EH (cell line): Measurements from ENCODE around the gene ANO6.
"Not testable (repeated sequence)": the region's sequence is repeated elsewhere in the genome, so short reads cannot be mapped to it uniquely, and the experiment has no call there.

ENCODE experiments used
- DNase-seq: peaks from one replicate; pipeline ENCODE4 v3.0.0-alpha.2; 2015; ENCODE audit warnings: low read depth

The ANO6 gene

DNA sequence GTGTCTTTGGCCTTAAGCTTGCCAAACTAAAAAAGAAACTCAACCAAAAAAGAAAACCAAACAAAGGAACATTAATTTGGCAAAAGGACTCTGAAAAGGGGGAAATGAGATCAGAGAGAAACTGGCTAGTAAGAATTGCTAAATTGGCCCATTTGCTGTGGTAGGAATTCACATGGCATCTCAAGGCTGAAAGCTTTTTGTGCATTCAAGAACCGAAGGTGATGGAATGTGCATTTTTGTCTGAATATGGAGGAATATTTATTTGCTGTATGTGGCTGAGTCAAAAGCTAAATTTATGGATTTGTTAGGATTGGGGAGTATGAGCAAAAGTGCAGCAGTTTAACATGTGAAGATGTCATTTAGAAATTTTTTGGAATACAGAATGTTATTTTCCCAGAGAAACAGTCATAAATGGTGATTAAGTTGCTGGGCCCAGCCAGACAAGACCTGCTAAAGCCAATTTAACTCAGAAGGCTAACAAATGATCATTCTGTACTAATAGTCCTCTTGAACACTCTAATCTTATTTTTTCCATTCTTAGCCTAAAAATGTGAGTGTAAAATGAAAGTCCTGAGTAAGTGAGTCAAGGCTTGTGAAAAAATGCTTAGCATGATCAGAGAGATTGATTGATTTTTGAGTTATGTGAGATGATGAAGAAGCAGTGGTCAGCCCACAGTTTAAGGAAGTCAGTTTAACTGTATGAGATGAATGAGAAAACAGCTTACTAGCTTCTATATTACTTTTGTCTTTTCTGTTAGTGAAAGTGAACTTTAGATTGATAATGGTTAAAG, 94.1 kb downstream of the ANO6 start:
- peak; percentile 93 for DNase-seq

DNA sequence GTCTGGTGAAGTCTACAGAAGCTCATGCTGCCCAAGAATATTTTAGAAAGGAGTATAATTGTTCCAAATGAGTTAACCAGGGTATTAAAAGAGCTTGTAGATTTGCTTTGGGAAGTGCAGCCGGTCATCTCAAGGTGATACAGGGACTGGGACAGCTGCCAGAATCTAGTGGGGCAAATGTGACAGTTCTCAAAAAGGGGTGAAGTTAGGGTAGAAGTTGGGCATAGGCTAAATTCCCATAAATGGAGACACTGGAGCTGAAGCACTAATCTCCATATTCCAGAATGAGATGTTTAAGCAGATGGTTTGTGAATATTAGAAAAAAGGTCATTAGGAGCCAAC, 94.7 kb downstream of the ANO6 start:
- DNase-seq: no peak

DNA sequence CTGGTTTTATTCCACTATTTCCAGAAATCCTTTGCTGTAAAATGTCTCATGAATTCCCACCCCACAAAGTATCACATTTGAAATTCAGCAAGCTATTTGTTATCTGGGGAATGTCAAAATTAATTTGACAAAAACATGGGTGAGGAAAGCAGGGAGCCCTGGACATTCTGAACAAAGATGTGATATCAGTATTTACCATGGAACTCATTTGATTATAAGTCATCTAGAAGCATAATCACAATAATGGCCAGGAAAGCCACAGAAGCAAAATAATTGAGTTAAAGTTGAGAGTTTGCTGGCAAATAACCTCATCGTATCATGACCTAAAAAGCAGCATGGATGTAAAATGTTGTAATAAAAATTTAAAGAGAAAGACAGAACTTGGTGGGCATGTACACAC, 96.1 kb downstream of the ANO6 start:
- DNase-seq: no peak

DNA sequence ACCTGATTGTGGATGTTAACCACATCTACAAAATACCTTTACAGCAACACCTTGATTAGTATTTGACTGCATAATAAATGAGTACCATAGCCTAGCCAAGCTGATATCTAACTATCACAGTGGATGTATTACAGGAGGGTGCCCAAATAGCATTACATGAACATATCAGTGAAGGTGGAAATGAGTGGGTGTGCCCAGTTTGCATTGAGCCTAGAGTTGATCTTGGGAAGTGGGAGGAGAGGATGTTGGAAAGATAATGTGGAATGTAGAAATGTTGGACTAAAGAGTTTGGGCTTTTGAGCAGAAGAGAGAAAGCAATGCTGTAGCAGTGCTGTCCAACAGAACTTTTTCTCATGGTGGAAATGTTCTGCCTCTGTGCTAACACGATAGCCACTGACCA, 98.9 kb downstream of the ANO6 start:
- no peak for DNase-seq

DNA sequence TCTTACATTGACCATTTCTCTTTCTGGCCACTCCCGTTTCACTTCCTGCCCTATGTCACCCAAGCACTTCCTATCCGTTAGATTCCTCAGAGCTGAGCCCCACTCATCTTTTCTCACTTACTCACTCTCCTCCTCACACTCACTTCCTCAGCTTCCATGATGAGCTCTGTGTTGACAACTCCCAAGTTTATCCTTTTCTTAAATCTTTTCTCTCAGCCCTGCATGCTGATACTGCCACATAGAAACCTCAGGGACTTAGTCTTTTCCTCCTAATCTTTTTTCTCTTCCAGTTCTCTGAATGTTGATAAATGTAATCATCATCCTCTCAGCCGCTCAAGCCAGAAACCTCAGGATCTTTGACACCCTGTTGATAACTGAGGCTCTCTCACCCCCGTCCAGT, 99.6 kb downstream of the ANO6 start:
- peak; percentile 37 for DNase-seq

DNA sequence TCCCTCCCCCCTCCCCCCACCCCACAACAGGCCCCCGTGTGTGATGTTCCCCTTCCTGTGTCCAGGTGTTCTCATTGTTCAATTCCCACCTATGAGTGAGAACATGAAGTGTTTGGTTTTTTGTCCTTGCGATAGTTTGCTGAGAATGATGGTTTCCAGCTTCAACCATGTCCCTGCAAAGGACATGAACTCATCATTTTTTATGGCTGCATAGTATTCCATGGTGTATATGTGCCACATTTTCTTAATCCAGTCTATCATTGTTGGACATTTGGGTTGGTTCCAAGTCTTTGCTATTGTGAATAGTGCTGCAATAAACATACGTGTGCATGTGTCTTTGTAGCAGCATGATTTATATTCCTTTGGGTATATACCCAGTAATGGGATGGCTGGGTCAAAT, 101.4 kb downstream of the ANO6 start:
- not testable (repeated sequence) for DNase-seq

DNA sequence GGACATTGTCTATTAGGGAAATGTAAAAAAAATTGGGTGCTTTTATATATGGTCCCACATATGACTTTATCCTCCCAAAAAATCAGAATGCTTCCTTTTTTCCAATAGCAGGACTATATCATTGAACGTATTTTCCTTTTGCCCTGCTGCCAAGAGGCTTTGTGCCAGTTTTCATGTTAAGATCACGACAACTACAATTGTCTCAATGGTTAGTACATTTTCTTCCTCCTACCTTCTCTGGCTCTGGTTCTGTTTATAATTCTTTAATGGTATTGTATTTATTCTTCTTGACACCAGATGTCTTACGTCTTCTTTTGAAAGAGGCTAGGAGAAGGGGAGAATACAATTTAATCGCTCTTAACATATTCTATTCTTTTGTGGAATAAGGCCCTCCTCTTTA, 106.9 kb downstream of the ANO6 start:
- DNase-seq: no peak

DNA sequence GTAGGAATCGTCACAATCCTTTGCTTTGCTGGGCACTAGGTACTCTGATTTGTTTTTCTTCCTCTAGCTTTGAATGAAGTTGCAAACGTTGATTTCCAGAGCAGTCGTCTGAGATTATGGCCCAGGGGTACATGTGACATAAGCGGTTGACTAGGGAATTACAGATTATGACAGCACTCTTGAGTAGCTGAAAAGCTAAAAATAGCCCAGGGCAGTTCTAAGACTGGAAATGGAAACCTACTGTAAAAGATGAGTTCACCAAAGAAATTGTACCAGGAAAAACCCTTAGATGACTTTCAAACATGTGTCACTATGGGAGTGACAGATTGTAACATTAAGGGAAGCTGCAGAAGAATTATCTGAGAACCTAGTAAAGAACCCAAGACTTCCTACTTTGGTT, 108.5 kb downstream of the ANO6 start:
- peak; percentile 75 for DNase-seq

DNA sequence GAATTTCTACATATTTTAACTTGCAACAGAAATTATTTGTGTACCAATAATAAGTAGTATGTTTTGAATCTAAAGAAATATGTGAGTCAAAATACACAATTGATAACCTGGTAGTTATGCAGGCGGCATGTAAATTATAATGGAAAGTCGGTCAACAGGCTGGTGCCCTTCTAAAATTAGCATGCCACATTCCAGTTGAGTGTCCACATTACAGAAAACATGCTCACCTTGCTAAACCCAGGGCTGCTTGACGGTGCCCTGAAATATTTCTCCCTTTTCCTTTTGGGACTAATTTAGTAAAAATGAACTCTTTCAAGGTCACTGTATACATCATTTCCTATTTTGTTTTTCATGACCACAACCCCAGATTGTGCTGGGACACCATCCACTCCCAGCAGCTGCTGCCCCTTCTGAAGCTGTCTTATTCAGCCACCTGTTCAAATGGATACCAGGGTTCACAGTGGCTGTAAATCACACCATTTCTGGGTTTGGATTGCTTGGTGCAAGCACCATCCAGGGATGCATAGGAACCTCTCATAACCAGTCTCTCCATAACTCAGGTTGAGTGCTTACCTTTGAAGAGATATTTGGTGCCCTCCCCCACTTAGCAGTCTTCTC, 110.6 kb downstream of the ANO6 start:
- DNase-seq: no peak

DNA sequence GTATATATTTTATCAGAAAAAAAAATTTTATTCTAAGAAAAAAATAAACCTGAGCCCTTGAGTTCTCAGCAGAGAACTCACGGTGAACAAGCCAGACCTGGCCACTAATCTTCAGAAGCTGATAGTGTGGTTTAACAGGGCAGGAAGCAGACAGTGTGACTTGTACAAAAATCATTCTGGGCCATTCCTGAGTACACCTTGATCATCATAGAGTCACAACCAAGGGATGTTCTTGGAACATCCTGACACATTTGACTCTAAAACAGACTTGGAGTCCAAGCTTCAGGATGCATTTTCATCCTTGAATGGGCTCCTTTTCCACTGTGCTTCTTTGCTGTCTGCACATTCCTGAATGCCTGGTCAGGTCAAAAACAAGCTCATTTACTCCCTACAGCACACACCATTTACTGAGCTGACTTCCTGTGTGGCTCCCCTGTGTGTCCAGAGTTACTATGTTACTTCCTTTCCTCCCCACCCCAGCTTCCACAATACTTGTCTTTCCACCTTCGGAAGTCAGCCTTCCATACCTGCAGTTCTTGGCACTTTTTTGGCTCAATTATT, 112.0 kb downstream of the ANO6 start:
- DNase-seq: peak; percentile 63

DNA sequence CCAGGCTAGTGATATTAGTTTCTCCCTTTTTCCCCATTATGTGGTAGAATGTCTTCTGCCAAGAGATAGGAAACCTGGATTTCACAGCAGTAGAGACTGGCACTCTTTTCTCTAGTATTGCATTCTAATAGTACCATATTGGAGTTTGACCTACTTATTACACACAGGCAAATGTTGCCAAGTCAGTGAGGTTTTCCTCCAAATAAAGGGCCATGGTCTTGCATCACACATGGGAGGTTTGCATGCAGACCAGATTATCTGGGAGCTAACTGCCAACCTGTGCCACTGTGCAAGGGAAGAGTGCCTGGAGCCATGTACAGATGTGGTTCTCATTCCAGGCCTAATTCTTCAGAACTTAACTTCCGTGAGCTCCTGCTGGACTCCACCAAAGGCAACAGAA, 113.3 kb downstream of the ANO6 start:
- no peak for DNase-seq

DNA sequence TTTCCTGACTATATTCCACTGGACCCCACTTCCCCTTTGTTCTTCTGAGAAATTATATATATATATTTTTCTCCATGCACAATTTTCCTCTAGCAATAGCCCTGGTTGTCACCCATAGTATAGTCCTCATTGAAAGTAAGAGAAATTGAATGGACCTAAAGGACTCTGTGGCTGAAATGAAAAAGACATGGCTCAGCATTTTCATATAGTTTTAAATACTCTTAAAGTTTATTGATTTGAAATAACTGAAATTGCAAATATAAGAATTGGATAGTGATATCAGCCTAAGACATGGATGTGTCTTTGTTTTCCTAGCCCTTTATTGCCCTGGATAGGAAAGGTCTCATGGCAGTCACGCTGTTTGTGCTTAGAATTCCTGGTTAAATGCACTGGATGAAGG, 113.8 kb downstream of the ANO6 start:
- DNase-seq: no peak

DNA sequence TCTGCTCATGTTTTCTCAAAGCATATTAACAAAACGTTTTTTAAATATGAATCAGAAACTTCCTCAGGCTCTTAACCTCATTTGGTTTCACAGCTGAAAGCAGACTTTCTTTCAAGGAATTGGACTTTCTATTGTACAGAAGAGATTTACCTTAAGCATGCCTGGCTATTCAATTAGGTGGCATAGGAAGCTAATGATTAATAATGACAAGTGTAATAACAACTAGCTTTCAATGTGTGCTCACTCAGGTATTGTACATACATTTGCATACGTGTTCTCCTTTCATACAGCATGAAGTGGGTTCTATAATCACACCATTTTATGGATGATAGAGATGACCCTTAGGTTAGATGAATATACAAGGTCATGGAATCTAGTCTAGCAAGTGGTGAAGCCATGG, 115.7 kb downstream of the ANO6 start:
- no peak for DNase-seq

DNA sequence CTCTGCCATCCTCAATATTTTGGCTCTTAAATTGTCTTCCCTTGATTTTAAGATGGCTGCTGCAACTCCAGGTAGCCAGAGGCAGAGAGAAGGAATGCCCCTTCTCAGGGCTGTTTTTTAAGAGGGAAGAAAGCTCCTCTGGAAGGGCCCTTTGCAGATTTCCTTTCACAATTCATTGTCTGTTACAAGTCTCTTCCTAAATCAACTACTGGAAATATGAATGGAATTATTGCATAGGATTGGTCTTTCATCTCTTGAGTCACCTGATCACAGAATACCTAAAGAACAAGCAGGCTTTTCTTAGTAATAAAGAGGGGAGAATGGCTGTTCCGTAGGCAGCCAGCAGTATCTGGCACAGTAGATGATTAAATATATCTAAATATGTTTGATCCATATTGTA, 118.5 kb downstream of the ANO6 start:
- DNase-seq: no peak

DNA sequence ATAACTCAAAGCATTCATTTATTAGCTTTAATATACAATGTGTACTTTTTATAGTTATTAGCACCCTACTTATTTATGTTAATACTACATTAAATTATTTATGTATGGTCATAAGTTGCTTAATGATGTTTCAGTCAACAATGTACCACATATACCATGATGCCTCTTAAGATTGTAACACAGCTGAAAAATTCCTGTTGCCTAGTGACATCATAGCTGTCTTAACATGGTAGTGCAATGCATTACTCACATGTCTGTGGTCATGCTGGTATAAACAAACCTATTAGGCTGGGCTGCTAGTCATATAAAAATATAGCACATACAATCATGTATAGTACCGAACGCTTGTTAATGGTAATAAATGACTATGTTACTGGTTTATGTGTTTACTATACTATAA, 120.4 kb downstream of the ANO6 start:
- peak; percentile 95 for DNase-seq

DNA sequence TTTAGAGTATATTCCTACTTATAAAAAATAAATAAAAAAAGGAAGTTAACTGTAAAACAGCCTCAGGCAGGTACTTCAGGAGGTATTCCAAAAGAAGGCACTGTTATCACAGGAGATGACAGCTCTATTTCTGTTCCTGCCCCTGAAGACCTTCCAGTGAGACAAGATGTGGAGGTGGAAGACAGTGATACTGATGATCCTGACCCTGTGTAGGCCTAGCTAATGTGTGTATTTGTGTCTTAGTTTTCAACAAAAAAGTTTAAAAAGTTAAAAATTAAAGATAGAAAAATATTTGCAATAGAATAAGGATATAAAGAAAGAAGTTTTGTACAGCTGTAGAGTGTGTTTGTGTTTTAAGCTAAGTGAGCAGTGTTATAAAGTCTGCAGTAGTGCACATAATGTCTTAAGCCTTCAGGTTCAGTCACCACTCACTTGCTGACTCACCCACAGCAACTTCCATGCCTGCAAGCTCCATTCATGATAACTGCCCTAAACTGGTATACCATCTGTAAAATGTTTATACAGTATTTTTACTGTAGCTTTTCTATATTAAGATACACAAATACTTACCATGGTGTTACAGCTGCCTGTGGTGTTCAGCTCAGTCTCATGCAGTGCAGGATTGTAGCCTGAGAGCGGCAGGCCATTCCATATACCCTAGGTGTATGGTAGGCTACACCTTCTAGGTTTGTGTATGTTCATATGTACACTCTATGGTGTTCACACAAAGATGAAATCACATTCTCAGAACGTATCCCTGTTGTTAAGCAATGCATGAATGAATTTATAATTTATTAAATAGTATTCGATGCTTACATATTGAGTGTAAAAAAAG, 121.1 kb downstream of the ANO6 start:
- DNase-seq: peak; percentile 91

DNA sequence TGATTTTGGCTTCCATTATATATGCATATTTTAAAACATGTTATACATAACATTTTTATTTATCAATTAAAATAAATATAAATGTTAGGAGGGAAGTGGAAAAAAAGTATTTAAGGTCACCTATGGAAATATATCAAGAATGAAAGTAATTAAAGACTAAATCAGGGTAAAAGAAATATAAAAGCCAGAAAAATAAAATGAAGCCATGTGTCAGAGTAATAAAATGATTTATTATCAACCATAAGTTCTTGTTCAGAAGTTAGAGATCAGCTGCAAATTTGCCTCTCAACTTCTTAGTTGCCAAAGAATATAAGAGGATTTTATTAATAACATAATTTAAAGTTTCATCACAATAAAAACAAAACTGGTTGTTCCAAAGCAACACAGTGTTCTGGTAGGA, 121.9 kb downstream of the ANO6 start:
- DNase-seq: no peak

DNA sequence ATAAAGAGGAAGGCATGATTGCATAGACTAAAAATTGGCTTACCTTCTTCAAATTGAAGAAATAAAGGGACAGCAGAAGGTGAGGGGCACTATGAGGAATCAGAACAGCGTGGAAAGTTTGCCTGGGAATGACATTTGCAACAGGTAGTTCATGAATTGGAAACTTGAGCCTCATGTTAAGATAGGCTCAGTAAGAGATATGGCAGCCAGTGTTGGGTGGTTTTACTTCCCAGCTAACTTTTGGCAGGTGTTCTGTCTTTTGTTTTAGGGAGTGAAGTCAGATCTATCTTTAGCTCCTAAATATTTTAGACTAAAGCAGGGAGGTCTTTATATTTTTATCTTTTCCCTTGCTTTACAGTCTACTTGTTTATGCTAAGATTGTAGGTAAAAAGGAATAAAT, 122.4 kb downstream of the ANO6 start:
- DNase-seq: no peak

DNA sequence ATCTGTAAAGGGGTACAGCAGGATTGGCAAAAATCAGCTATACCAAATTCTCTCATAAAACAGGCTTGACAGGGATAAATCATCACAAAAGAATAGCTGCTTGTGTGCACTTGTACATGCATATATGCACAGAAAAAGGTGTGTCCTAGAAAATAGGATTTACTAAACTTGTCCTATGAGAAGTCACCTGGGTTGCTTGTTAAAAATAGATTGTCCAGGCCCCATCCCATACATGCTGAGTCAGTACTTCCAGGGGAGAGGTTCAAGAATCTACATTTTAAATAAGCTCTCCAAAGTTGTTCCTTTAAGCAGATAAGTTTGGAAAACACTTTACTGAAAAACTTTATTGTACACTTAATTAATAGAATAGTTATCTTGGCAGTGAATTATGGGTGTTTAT, 123.1 kb downstream of the ANO6 start:
- no peak for DNase-seq

DNA sequence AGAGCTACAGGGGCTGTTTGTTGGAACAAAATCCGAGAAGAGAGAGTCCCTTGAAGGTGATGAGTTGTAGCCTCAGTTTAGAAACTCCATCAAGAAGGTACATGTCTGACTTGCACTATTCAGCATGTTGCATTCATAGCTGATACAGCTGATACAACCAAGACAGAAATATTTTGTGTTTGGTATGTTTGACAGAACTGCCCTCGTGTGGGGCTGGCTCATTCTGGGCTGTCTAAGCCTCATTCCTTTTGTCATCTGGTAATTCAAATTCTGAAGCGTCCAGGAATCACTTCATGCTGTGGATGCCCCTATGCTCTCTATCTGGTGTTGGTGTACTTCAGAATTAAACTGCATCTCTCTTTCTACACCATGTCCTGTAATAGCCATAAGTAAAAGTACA, 126.3 kb downstream of the ANO6 start:
- no peak for DNase-seq

DNA sequence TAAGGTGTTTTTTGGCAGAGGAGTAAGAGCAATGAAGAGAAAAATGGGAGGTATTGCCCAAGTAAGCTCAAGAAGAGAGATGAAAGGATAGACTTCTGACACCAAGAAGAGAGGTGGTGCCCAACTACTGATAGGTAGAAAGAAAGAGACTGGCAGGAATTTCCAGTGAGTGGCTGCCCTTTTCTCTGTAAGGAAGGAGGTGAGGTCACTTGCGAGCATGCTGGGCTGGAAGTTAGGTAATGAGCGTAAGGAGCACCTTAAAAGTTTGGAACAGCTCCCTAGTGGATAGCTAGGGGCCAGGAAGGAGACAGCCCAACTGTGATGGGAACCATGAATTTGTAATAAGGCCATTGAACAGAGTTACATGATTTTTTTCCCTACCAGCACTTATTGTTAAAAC, 127.0 kb downstream of the ANO6 start:
- no peak for DNase-seq

DNA sequence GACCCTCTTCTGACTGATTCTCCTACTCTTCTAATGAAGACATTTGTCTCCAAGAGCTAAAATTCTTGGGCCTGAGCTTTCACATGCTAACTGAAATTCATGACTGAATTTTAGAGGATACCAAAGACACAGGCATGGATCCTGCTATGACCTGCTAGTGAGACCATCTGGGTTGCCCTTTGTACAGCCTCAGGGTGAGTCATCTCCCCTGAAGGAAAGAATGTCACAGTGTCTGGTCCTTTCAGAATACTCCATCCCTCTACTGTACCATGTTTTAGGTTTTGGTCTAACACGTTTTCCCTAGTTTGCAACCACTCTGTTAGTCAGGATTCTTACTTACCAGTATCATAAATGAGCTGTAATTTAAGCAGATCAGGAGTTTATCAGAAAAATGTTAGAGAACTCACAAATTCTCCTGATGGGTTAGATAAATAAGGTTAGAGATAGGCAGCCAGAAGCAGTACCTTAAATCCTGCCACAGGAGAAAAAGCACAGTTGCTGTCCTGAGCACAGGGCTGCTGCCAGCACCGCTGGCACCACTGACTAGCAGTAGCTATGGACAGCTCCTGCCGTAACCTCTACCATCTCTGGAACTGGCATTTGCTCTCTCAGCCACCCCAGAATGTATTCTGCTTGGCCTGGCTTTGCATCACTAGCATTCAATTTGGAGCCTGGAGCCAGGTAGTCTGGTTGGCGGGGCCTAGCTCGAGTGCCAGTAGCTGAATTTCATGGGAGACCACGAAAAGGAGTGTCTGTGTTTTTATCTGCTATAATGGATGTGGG, 127.6 kb downstream of the ANO6 start:
- peak; percentile 86 for DNase-seq
